Activated naive CD4-positive, alpha-beta T cell treated with anti-CD3 and anti-CD28 coated beads, Interleukin-2, amount 10 ng/mL, durations not matched to agents 7 days and 5 days (primary cell): ENCODE results near the gene SLC6A12.

Experiments
- CTCF ChIA-PET: fragments of 350-600 bp; sonication (Branson Sonifier 250); formaldehyde crosslinking; loops from one replicate; lab custom pipeline; 2021; ENCODE audit warnings: antibody characterized with exemption; lab: Charles Lee
- DNase-seq: peaks from one replicate; pipeline ENCODE4 v3.0.0-alpha.2; 2020
- H3K27ac Mint-ChIP-seq: one replicate; pipeline ENCODE4 v1.8.0; 2021; ENCODE audit warnings: mild to moderate bottlenecking, moderate library complexity, mixed read lengths
- H3K27me3 Mint-ChIP-seq: one replicate; pipeline ENCODE4 v1.8.0; 2021; ENCODE audit warnings: mild to moderate bottlenecking, mixed read lengths
- H3K36me3 Mint-ChIP-seq: one replicate; pipeline ENCODE4 v1.8.0; 2021; ENCODE audit warnings: mixed read lengths
- H3K4me1 Mint-ChIP-seq: one replicate; pipeline ENCODE4 v1.8.0; 2021; ENCODE audit warnings: mixed read lengths
- H3K4me3 Mint-ChIP-seq: one replicate; pipeline ENCODE4 v1.8.0; 2021; ENCODE audit warnings: mild to moderate bottlenecking, moderate library complexity, mixed read lengths
- H3K9me3 Mint-ChIP-seq: one replicate; pipeline ENCODE4 v1.8.0; 2021; ENCODE audit warnings: mixed read lengths

Gene SLC6A12

GRCh38 chr12:177980-178828, 35.8 kb downstream of the SLC6A12 start:
- Mint-ChIP-seq H3K9me3 (no peaks in the 10 kb centered on the region), H3K36me3 (no peaks in the 10 kb centered on the region), H3K27ac (no peak overlapping the region), H3K4me3 (no peak overlapping the region), H3K4me1 (peaks cover 9% of the 10 kb centered on the region), H3K27me3 (peaks cover 16% of the 10 kb centered on the region)
- no peak for DNase-seq
- CTCF ChIA-PET, result interaction anchor here (1.2 to 1.4 kb wide), 3 partner anchors 8 to 41 kb away, joined by 3 read pairs; no protein-coding TSS in a partner anchor

GRCh38 chr12:177336-177979, 36.5 kb downstream of the SLC6A12 start:
- Mint-ChIP-seq H3K4me1 (peaks cover 9% of the 10 kb centered on the region), H3K27me3 (peaks cover 21% of the 10 kb centered on the region), H3K27ac (no peak overlapping the region), H3K4me3 (no peak overlapping the region), H3K9me3 (no peaks in the 10 kb centered on the region), H3K36me3 (no peaks in the 10 kb centered on the region)
- CTCF ChIA-PET, result interaction anchor here (1.2 to 1.4 kb wide), 3 partner anchors 9 to 42 kb away, joined by 3 read pairs; no protein-coding TSS in a partner anchor
- DNase-seq, result no peak

- CTCF ChIA-PET, result interaction anchor here (1.2 kb wide), 1 partner anchor 10 kb away, joined by 3 read pairs; no protein-coding TSS in a partner anchor
- DNase-seq, result no peak
- no peak overlapping the region for H3K4me3 Mint-ChIP-seq
- H3K27ac Mint-ChIP-seq, result no peak overlapping the region
- H3K36me3 Mint-ChIP-seq, result no peaks in the 10 kb centered on the region
- peaks cover 9% of the 10 kb centered on the region for H3K4me1 Mint-ChIP-seq
- H3K9me3 Mint-ChIP-seq, result no peaks in the 10 kb centered on the region
- peaks cover 21% of the 10 kb centered on the region for H3K27me3 Mint-ChIP-seq
Measured at GRCh38 chr12:176321-177181, 37.4 kb downstream of the SLC6A12 start.

- Mint-ChIP-seq H3K9me3 (no peaks in the 10 kb centered on the region), H3K4me3 (no peak overlapping the region), H3K27me3 (peaks cover 21% of the 10 kb centered on the region), H3K36me3 (no peaks in the 10 kb centered on the region), H3K4me1 (peaks cover 9% of the 10 kb centered on the region), H3K27ac (no peak overlapping the region)
- DNase-seq, result no peak
- CTCF ChIA-PET, result no interaction called here
Measured at GRCh38 chr12:175759-176158, 38.2 kb downstream of the SLC6A12 start.

GRCh38 chr12:175250-175649, 38.7 kb downstream of the SLC6A12 start:
- no peak overlapping the region for H3K4me3 Mint-ChIP-seq
- no peaks in the 10 kb centered on the region for H3K9me3 Mint-ChIP-seq
- no peaks in the 10 kb centered on the region for H3K36me3 Mint-ChIP-seq
- no peak for DNase-seq
- peaks cover 4% of the 10 kb centered on the region for H3K4me1 Mint-ChIP-seq
- CTCF ChIA-PET, result no interaction called here
- H3K27ac Mint-ChIP-seq, result no peak overlapping the region
- H3K27me3 Mint-ChIP-seq, result peaks cover 21% of the 10 kb centered on the region

GRCh38 chr12:174596-174995, 39.4 kb downstream of the SLC6A12 start:
- Mint-ChIP-seq H3K4me3 (no peak overlapping the region), H3K9me3 (no peaks in the 10 kb centered on the region), H3K27me3 (peaks cover 22% of the 10 kb centered on the region), H3K27ac (no peak overlapping the region), H3K4me1 (peaks cover 3% of the 10 kb centered on the region), H3K36me3 (no peaks in the 10 kb centered on the region)
- CTCF ChIA-PET, result no interaction called here
- no peak for DNase-seq

GRCh38 chr12:174124-174523, 39.8 kb downstream of the SLC6A12 start:
- peaks cover 22% of the 10 kb centered on the region for H3K27me3 Mint-ChIP-seq
- CTCF ChIA-PET, result no interaction called here

GRCh38 chr12:172732-173161, 41.2 kb downstream of the SLC6A12 start:
- no peak for DNase-seq
- CTCF ChIA-PET, result no interaction called here

More at GRCh38 chr12:174124-174523, 39.8 kb downstream of the SLC6A12 start:
- no peak for DNase-seq
- no peak overlapping the region for H3K27ac Mint-ChIP-seq
- H3K4me1 Mint-ChIP-seq, result peaks cover 7% of the 10 kb centered on the region
- no peaks in the 10 kb centered on the region for H3K9me3 Mint-ChIP-seq
- no peaks in the 10 kb centered on the region for H3K36me3 Mint-ChIP-seq
- H3K4me3 Mint-ChIP-seq, result no peak overlapping the region

GRCh38 chr12:171743-172676, 41.9 kb downstream of the SLC6A12 start:
- H3K4me1 Mint-ChIP-seq, result peaks cover 15% of the 10 kb centered on the region
- DNase-seq, result no peak
- H3K27me3 Mint-ChIP-seq, result peaks cover 24% of the 10 kb centered on the region
- no peak overlapping the region for H3K27ac Mint-ChIP-seq
- H3K36me3 Mint-ChIP-seq, result no peaks in the 10 kb centered on the region
- H3K9me3 Mint-ChIP-seq, result no peaks in the 10 kb centered on the region
- CTCF ChIA-PET, result no interaction called here
- H3K4me3 Mint-ChIP-seq, result no peak overlapping the region

More at GRCh38 chr12:172732-173161, 41.2 kb downstream of the SLC6A12 start:
- peaks cover 15% of the 10 kb centered on the region for H3K4me1 Mint-ChIP-seq
- no peak overlapping the region for H3K4me3 Mint-ChIP-seq
- H3K9me3 Mint-ChIP-seq, result no peaks in the 10 kb centered on the region
- no peak overlapping the region for H3K27ac Mint-ChIP-seq
- H3K36me3 Mint-ChIP-seq, result no peaks in the 10 kb centered on the region
- peaks cover 20% of the 10 kb centered on the region for H3K27me3 Mint-ChIP-seq

- no peaks in the 10 kb centered on the region for H3K9me3 Mint-ChIP-seq
- no peak overlapping the region for H3K27ac Mint-ChIP-seq
- CTCF ChIA-PET, result interaction anchor here (1.1 kb wide), 1 partner anchor 48 kb away, joined by 3 read pairs; no protein-coding TSS in a partner anchor
- peaks cover 15% of the 10 kb centered on the region for H3K4me1 Mint-ChIP-seq
- H3K4me3 Mint-ChIP-seq, result no peak overlapping the region
- no peaks in the 10 kb centered on the region for H3K36me3 Mint-ChIP-seq
- peaks cover 24% of the 10 kb centered on the region for H3K27me3 Mint-ChIP-seq
- no peak for DNase-seq
Measured at GRCh38 chr12:171276-171675, 42.7 kb downstream of the SLC6A12 start.

- no peak overlapping the region for H3K4me3 Mint-ChIP-seq
- no peak for DNase-seq
- peaks cover 15% of the 10 kb centered on the region for H3K4me1 Mint-ChIP-seq
- H3K36me3 Mint-ChIP-seq, result no peaks in the 10 kb centered on the region
- CTCF ChIA-PET, result interaction anchor here (1.1 kb wide), 1 partner anchor 49 kb away, joined by 3 read pairs; no protein-coding TSS in a partner anchor
- H3K27me3 Mint-ChIP-seq, result peaks cover 25% of the 10 kb centered on the region
- no peak overlapping the region for H3K27ac Mint-ChIP-seq
- H3K9me3 Mint-ChIP-seq, result no peaks in the 10 kb centered on the region
Measured at GRCh38 chr12:170371-171225, 43.4 kb downstream of the SLC6A12 start.
